ENCODE data around the gene FNDC3B. TPM values are rescaled to one million over a fixed set of nuclear protein-coding genes. Genes with fewer than 3 reads are reported as not detected.

FNDC3B gene
- total and polyA plus RNA-seq, 2 donors (not counting 1 experiment from before 2014, with no cell fraction given): 1.2 to 9.2 TPM

- H2AFZ ChIP-seq (ENCODE audit: insufficient read depth, low read depth, low read length, poor library complexity, severe bottlenecking): no peak overlapping the region
- H3K79me2 ChIP-seq (ENCODE audit: control insufficient read depth, insufficient read depth, low read length): no peaks in the 10 kb centered on the region
- Mint-ChIP-seq H3K9me3 (ENCODE audit: insufficient read depth) (no peaks in the 10 kb centered on the region), H3K27me3 (no peaks in the 10 kb centered on the region), H3K27ac (no peak overlapping the region), H3K4me3 (no peak overlapping the region), H3K4me1 (peaks cover 2% of the 10 kb centered on the region)
- no peak overlapping the region for H3K4me3 ChIP-seq (ENCODE audit: control extremely low read depth in 1 of 5, extremely low read depth in 1 of 5, insufficient read depth in 1 of 5, low read depth in 2 of 5, low read length in 4 of 5)
- H3K4me2 ChIP-seq (replicated peaks; ENCODE audit: low read depth, low read length, poor library complexity, severe bottlenecking): no peak overlapping the region
- H3K36me3 ChIP-seq (replicated peaks in 1 of 2; ENCODE audit: control extremely low read depth in 1 of 2, control insufficient read depth in 1 of 2, extremely low read depth in 1 of 2, insufficient read depth in 2 of 2, low read length in 1 of 2): no peaks in the 10 kb centered on the region
- no peak overlapping the region for H3K9ac ChIP-seq (ENCODE audit: low read length)
- H3K27ac ChIP-seq (ENCODE audit: low read length in 2 of 2): no peak overlapping the region
- no peaks in the 10 kb centered on the region for H3K9me3 ChIP-seq (ENCODE audit: control extremely low read depth in 1 of 3, control insufficient read depth in 2 of 3, insufficient read depth in 1 of 3, low read length in 2 of 3)
- WGBS (ENCODE audit: insufficient coverage): 100% methylated on average over 1 of the region's 7 CpGs
- no peaks in the 10 kb centered on the region for H3K4me1 ChIP-seq (ENCODE audit: control insufficient read depth in 2 of 2, insufficient read depth in 2 of 2, low read length in 2 of 2)
- no peaks in the 10 kb centered on the region for H4K20me1 ChIP-seq (ENCODE audit: control insufficient read depth, insufficient read depth, low read length, poor library complexity, severe bottlenecking)
- POLR2A ChIA-PET: no interaction called here
- ATAC-seq (ENCODE audit: low read depth) (no peak), DNase-seq (no peak)
- H3K27me3 ChIP-seq (replicated peaks in 1 of 4; ENCODE audit: control extremely low read depth in 1 of 4, control insufficient read depth in 3 of 4, insufficient read depth in 4 of 4, low read length in 3 of 4): no peaks in the 10 kb centered on the region
- intact Hi-C loops (cut with micrococcal nuclease): loop anchor here (10.0 kb wide), 1 partner anchor 261 kb away; no protein-coding TSS in a partner anchor
- CTCF ChIA-PET: interaction anchor here (2.0 kb wide), 1 partner anchor 16 kb away, joined by 11 read pairs; no protein-coding TSS in a partner anchor
- TF ChIP-seq, protein P1, sequence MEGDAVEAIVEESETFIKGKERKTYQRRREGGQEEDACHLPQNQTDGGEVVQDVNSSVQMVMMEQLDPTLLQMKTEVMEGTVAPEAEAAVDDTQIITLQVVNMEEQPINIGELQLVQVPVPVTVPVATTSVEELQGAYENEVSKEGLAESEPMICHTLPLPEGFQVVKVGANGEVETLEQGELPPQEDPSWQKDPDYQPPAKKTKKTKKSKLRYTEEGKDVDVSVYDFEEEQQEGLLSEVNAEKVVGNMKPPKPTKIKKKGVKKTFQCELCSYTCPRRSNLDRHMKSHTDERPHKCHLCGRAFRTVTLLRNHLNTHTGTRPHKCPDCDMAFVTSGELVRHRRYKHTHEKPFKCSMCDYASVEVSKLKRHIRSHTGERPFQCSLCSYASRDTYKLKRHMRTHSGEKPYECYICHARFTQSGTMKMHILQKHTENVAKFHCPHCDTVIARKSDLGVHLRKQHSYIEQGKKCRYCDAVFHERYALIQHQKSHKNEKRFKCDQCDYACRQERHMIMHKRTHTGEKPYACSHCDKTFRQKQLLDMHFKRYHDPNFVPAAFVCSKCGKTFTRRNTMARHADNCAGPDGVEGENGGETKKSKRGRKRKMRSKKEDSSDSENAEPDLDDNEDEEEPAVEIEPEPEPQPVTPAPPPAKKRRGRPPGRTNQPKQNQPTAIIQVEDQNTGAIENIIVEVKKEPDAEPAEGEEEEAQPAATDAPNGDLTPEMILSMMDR (IDR thresholded peaks at IDR 0.05): no peak
- TF ChIP-seq EZH2 (IDR thresholded peaks at IDR 0.05; ENCODE audit: borderline replicate concordance, insufficient read depth, low read depth, low read length, poor library complexity, severe bottlenecking): no peak
These were observed 294.5 kb downstream of the FNDC3B start for GRCh38 chr3:172333692-172334457.

GRCh38 chr3:172334671-172335207 lies 295.4 kb downstream of the FNDC3B start:
- Histone ChIP-seq H3K79me2 (ENCODE audit: control insufficient read depth, insufficient read depth, low read length) (no peaks in the 10 kb centered on the region), H3K27ac (ENCODE audit: low read length in 2 of 2) (no peak overlapping the region), H3K9ac (ENCODE audit: low read length) (no peak overlapping the region), H3K4me2 (replicated peaks; ENCODE audit: low read depth, low read length, poor library complexity, severe bottlenecking) (no peak overlapping the region), H3K9me3 (ENCODE audit: control extremely low read depth in 1 of 3, control insufficient read depth in 2 of 3, insufficient read depth in 1 of 3, low read length in 2 of 3) (no peaks in the 10 kb centered on the region), H3K27me3 (replicated peaks in 1 of 4; ENCODE audit: control extremely low read depth in 1 of 4, control insufficient read depth in 3 of 4, insufficient read depth in 4 of 4, low read length in 3 of 4) (no peaks in the 10 kb centered on the region), H2AFZ (ENCODE audit: insufficient read depth, low read depth, low read length, poor library complexity, severe bottlenecking) (no peak overlapping the region), H3K4me1 (ENCODE audit: control insufficient read depth in 2 of 2, insufficient read depth in 2 of 2, low read length in 2 of 2) (no peaks in the 10 kb centered on the region), H3K4me3 (ENCODE audit: control extremely low read depth in 1 of 5, extremely low read depth in 1 of 5, insufficient read depth in 1 of 5, low read depth in 2 of 5, low read length in 4 of 5) (no peak overlapping the region), H3K36me3 (replicated peaks in 1 of 2; ENCODE audit: control extremely low read depth in 1 of 2, control insufficient read depth in 1 of 2, extremely low read depth in 1 of 2, insufficient read depth in 2 of 2, low read length in 1 of 2) (no peaks in the 10 kb centered on the region), H4K20me1 (ENCODE audit: control insufficient read depth, insufficient read depth, low read length, poor library complexity, severe bottlenecking) (no peaks in the 10 kb centered on the region)
- 98% methylated on average over 5 of the region's 7 CpGs for WGBS (ENCODE audit: insufficient coverage)
- POLR2A ChIA-PET: no interaction called here
- CTCF ChIA-PET: interaction anchor here (0.7 to 0.9 kb wide), 2 partner anchors 10 to 1241 kb away, joined by 3 to 5 read pairs; no protein-coding TSS in a partner anchor
- Mint-ChIP-seq H3K27ac (no peak overlapping the region), H3K27me3 (no peaks in the 10 kb centered on the region), H3K4me3 (no peak overlapping the region), H3K4me1 (peaks cover 2% of the 10 kb centered on the region), H3K9me3 (ENCODE audit: insufficient read depth) (no peaks in the 10 kb centered on the region)
- intact Hi-C loops (cut with micrococcal nuclease): loop anchor here (10.0 kb wide), 1 partner anchor 260 kb away; no protein-coding TSS in a partner anchor
- DNase-seq: no peak
- no peak for ATAC-seq (ENCODE audit: low read depth)
- TF ChIP-seq, protein P1 (IDR thresholded peaks at IDR 0.05): no peak
- TF ChIP-seq EZH2 (IDR thresholded peaks at IDR 0.05; ENCODE audit: borderline replicate concordance, insufficient read depth, low read depth, low read length, poor library complexity, severe bottlenecking): no peak

Data from B cell (primary cell).